Umbilical cord (tissue), 2 donors: ENCODE data around the gene ZSWIM8. TPM values are rescaled to one million over a fixed set of nuclear protein-coding genes. Genes with fewer than 3 reads are reported as not detected.
"Not testable (repeated sequence)": the region's sequence is repeated elsewhere in the genome, so short reads cannot be mapped to it uniquely, and the experiment has no call there.

ENCODE experiments used
- DNase-seq: peaks from one replicate; pipeline ENCODE4 v3.0.0-alpha.2; 2015; ENCODE audit warnings: low spot score
- total RNA-seq: library from RNA; depleted of rRNA; stranded (reverse); fragments of >200 nt; gene quantifications from one replicate; pipeline ENCODE4 v1.2.3, GENCODE V29; 2014; ENCODE audit warnings: low replicate concordance; ENCODE audit not compliant: insufficient read depth

ZSWIM8 gene
- total RNA-seq, 1 donor from 2014 or later = 51.0 TPM

DNA sequence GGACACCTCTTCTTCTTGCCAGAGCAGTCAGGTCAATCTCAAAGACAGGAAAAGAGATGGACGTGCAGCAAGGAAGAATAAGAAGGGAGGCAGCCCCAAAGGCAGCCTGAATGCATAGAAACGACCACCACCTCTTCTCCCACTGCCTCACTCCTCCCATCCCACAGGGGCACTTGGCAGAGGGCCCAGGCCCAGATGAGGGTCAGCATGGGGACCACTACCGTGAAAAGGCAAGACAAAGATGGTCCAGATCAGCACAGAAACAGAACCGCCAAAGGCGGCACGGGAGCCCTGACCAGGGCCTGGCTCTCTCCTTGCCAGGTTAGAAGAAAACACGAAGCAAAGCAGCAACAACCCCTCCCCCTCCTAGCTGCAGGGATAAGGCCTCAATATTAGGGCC, 27.9 kb downstream of the ZSWIM8 start:
- no peak for DNase-seq

DNA sequence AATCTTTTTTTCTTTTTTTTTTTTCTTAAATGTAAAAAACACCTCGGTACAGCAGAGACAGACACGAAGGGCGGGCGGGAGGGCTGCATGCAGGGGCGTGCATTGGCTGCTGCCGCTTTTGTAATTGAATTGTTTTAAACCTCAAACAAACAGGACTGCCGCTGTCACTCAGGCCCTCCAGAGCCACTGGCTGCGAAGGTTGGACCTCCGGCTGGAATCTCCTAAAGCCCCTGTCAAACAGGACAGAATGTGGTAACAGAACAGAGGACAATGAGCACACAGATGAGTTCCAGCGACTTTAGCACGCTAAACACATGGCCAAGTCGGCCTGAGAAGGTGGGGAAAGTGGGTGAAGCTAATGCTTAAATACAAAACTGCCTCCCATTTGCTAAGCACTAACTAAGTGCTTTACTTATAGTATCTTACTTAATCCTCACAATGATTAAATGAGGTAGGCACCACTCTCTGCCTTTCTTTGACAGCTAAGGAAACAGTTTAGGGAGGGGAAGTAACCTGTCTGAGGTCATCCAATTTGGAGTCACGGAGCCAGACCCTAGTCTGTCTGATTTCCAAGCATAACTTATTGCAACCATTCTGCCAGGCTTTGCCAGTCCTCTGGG, 29.0 kb downstream of the ZSWIM8 start:
- DNase-seq = no peak

DNA sequence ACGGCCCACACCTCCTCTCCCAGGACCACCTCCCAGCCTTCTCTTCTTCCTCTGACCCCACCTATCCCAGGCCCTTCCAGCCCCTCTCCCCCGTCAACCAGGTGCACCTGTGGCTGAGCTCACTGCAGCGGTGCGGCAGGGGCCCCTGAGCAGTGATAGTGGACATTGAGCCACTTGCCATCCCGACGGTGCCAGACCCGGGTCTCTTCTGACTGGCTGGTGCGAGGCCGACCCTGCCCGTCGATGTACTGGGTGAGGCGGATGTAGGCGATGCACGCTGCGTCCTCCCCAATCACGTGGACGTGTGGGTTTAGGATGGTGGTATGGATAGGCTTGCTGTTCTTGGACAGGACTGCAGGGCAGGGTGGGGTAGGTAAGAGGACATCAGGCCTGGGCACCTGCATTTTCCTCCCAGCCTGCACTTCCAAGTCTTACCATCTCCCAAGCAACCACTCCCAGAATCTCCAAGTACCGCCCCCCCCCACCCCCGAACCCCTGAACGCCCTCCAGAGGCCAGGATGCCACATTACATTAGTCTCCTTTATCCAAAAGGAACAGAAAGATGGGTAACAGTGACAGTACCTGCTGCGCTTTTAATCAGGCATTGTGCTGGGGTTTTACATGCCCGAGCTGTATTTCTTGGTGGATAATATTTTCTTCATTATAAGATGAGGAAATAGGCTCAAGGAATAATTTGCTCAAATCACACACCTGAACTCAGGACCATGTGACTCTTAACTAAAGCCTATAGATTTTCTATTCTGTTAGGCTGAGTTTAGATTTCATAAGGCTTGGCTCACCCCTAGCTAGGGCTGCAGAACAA, 29.7 kb downstream of the ZSWIM8 start:
- no peak for DNase-seq

DNA sequence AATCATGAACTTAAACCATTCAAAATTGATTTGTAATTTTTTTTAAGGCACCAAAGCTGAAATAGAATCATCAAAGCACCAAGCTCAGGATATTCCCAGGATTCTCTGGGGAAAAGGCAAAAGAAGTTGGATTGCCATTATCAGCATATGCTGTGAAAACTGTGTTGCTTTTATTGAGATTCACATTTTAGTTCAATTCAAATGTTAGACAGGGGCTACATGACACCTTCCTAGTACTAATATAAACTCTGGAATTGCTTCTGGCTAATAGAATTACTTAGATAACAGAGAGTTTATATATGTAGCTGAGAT, 30.3 kb downstream of the ZSWIM8 start:
- no peak for DNase-seq

DNA sequence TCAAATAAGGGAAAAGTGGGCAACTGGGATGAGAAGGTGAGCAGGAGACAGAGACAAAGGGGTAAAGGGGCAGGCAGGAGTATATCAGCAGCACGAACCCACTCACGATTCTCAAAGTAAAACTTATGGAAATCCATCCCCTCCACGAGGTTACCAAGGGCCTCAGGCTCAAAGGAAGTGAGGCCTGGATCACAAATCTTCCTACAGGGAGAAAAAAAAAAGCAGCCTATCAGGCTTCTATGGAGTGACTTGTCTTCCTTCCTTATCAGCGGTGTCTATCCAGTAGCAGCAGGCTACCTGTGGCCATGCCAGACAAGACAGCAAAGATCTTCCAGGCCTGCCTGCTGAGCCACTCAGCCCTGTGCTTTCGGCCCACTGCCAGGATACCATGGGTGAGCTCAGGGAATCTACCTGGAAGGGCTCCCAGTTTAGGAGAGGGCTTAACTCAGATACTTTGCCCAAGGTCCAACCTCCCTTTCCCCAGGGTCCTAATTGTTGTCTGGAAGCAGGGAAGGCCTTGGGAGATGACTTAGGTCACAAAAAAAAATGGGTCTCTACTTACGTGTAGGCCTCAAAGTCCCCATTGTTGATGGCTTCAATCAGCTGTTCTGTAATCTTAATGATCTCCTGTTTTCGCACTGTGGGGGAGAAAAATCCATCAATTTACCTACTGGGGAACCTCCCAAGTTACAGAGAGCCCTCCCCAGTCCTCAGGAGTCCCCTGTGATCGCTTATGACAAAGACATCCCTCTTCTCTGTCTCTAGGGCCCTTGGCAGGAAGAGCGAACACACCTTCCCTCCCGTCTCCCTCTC, 31.7 kb downstream of the ZSWIM8 start:
- DNase-seq = no peak

DNA sequence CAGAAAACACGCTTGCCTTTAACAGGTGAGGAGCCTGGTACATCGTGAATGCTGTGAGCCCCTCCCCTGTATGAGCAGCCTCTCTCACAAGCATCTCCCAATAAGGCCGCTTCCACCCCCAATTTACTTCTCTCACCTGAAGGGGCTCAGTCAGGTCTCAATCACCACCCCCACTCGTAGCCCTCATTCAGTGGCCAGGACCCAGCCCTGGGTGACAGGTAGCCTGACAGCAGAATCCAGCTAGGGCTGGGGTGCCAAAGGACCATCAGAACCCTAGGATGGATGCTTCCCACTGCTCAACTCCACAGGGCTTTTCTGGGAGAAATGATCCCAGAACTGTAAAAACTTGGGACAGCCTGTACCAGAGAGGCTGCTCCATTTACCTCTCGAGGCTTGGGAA, 32.4 kb downstream of the ZSWIM8 start:
- no peak for DNase-seq

DNA sequence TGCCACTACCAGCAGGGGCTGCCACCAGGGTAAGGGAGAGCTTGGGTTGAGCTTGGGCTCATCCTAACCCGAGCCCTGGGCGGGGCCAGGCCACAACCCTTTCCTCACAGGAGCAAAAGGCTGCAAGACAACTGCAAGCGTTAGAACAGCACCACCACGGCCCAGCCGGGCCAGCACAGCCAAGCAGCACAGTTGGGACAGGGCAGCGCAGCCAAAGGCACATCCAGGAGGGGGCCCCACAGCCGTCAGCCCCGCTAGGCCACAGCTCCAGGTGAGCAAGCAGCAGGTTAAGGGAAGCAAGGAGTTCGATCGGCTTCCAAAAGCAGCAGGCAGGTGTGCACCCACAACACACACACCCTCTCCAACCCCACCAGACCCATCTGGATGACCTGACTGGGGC, 33.0 kb downstream of the ZSWIM8 start:
- DNase-seq = no peak

DNA sequence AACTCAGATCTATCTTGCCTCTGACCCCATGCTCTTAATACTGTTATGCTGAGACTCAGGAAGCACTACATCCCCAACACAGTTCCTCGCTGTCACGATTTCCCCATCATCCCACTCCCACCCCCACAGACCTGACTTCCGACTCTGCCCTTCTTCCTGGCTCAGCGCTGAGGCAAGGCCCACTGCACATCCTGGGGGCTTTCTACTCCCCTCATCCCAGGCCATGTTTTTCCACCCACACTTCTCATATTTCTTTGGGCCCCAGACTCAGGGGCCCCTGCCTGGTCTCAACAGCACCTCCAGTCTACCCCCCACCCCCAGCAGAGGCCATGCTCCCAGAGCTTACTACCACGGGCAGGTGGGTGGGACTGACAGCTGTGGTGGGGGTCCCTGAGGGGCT, 33.7 kb downstream of the ZSWIM8 start:
- no peak for DNase-seq

DNA sequence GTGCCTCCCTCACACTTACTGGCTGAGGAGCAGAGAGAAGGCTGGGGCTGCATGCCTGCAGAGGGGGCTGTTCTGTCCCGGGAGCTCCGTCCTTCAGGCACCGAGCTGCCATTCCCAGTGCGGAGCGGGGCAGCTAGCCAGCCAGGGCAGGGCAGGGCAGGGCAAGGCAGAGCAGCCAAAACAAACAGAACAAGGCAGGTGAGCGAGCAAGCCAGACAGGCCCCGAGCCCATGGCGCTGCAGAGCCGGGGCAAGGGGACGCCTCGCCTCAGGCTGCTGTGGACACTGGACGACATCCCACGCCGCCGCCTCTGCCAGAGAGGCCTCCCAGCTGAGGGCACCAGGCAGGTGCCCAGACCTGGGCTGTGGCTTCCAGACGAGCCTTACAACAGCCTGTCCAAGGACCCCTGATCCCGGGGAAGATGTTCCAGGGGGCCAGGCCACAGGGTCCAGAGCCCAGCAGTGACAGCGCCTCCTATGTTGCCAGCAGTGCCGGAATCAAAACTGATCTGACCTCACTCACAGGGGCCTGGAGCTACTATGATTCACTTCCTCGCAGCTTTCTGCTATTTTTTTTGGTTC, 34.2 kb downstream of the ZSWIM8 start:
- no peak for DNase-seq

DNA sequence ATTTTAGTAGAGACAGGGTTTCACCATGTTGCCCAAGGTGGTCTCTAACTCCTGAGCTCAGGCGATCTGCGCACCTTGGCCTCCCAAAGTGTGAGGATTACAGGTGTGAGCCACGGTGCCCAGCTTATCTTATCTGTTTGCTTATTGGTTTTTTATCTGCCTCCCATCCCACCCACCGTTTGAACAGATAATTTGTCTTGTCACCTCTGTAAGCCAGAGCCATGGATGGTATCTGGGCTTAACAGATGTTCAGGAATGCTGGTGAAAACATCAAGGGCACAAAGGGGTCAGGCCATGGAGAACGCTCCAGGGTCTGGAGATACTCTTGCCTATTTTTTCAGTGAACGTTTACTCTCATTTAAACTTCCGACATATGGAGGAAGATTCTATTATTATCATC, 38.0 kb downstream of the ZSWIM8 start:
- DNase-seq = no peak

DNA sequence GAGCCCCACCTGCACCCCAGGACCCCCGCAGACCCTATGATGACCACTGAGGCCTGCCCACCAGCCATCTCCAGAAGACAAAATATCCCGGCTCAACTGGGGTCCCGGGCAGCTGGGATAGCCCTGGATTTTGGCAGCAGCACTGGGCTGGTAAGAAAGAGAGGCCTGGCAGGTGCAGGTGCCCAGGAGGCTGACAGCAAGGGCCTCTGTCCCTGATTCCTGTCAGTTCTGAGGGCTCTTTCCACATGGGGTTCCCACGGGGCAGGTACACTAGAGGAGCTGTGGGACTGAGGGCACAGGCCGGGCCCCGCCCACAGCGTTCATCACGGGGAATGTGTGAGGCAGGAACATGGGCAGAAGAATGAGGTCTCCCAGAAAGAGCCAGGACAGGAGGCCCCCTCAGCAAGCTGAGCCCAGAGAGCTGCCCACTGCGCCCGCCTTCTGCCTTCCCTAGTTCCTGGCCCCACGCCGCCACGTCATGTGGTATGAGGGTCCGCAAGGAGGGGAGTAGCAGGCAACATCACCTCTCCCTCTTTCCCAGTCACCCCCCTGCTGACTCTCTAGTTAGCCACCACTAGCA, 38.8 kb downstream of the ZSWIM8 start:
- no peak for DNase-seq

DNA sequence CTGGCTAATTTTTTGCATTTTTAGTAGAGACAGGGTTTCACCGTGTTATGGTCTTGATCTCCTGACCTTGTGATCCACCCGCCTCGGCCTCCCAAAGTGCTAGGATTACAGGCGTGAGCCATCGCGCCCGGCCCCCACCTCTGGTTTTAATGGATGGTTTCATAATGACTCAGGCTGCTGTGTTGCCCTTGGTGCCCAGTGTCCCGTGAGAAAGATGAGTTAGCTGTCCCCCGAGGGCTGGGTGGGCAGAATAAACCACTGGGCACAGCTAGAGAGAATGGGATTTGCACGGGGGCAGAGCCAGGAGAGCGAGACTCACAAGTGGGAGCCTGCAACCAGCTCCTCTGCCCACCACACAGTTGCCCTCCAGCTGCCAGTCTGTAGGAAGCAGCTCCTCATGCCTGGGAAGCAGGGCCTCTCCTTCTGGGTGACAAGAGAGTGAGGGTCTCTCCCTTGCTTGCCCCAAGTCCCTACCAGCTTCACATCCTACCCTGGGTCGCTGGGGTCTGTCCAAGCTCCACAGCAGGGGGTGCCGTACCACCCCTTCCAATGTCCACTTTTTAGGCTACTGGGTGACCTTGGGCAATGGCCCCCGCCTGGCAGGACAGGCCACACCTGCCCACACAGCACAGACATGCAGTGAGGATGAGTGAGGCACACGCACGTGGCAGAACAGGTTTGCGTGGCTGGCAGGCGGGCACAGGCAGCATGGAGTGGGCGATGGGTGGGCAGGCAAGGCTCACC, 42.1 kb downstream of the ZSWIM8 start:
- no peak for DNase-seq

DNA sequence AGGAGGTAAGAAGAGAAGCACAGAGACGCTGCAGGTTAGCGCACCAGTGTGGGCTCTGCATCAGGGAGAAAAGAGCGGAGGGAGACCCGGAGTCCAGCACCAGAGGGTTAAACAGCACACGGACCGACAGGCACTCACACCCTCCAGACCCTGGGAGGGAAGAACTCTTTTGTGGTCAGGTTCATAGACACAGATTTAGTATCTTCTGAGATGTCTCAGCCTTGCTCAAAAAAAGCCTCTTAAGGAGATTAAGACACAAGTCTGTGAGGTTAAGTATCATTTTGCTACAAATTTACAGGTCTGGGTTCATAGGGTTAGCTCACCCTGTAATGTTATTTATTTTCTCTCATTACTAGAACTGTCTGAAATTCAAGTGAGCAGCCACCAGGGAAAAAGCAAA, 42.8 kb downstream of the ZSWIM8 start:
- no peak for DNase-seq

DNA sequence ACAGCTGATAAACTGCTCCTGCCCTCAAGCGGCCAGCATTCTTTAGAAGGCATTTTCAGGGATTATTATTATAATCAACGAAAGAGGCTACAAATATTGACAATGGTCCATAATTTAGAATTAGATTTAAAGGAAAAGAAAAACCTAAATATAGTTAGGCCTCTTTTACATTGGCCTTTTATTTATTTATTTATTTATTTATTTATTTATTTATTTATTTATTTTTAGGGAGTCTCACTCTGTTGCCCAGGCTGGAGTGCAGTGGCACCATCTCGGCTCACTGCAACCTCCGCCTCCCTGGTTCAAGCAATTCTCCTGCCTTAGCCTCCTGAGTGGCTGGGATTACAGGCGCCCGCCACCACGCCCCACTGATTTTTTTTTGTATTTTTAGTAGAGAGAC, 43.7 kb downstream of the ZSWIM8 start:
- DNase-seq = not testable (repeated sequence)

DNA sequence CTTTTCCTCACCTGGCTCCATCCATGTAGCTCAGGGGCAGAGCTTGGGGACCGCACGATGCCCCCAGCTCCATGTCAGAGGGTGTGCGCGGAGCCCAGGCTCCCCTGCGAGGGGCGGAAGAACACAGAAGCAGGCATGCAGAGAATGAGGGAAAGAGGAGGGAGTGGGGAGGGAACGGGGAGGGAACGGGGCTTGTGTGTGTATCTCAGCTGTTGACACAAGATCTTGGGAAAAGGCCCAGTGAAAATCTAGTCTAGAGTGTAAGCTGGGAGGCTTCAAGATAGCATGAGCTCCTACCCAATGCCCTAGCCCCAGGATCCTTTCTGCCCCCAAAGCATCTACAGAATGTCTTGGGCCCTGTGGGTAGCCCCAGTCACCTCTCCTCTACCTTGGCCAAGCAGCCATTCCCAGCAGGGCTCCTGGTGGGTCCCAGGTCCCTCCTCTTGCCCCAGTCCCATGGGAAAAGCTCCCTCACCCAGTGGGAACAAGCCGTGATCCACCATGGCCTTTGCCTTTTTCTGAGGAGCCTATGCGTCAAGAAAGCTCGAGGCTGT, 51.1 kb downstream of the ZSWIM8 start:
- no peak for DNase-seq

DNA sequence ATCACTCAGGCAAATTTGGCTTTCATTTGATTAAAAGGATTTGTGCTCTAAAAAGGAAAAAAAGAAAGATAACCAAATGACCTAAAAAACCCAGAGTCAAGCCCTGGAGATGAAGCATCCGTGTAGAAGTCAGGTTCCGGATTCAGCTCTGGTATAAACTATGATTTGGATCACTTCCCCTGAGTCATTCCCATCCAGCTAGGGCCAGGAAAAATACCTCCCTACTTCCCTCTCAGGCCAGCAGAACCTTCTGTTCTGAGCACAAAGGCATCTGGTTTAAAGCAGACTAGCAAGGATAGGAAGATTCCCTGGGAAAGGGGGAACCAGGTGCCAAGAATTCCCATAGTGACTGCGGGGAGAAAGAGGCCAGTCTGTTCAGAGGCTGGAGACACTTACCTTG, 51.7 kb downstream of the ZSWIM8 start:
- no peak for DNase-seq

DNA sequence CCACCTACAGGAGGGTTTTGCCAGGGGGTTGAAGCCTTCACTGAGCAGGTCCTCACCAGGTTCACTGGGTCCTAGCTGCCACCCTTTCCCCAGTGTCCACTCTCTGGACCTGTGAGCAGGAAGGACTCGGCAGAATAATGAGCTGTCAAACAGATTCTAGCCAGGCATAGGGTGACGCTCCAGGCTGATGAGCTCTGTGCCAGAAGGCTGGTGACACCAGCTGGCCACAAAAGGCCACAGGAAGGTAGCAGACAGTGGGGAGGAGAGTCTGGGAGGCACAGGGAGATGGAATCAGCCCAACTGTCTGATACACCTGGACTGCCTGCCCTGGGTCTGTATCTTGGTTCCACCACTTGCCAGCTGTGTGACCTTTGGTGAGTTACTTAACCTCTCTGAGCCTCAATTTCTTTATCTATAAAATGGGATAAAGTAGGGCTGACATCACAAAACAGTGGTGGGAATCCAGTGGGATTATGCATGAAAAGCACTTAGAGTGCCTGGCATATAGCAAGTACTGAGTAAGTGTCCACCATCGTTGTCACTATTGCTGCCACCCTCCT, 52.7 kb downstream of the ZSWIM8 start:
- DNase-seq = no peak

DNA sequence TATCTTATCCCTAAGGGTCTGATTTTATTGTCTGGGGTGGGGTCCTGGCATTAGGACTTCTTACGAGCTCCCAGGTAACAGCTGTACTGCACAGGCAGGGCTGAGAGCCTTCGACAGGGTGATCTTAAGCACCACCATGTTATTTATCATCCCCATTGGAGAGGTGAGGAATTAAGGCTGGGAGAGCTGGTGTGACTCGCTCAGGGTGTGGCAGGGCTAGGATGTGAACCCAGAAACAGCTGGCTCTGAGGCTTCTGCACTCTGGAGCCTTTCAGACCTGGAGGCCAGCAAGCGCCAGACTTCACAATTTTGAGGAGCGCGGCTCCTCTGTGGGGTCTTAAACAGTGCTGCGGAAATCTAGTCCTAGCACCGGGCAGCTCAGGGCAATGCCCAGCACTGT, 53.4 kb downstream of the ZSWIM8 start:
- no peak for DNase-seq

DNA sequence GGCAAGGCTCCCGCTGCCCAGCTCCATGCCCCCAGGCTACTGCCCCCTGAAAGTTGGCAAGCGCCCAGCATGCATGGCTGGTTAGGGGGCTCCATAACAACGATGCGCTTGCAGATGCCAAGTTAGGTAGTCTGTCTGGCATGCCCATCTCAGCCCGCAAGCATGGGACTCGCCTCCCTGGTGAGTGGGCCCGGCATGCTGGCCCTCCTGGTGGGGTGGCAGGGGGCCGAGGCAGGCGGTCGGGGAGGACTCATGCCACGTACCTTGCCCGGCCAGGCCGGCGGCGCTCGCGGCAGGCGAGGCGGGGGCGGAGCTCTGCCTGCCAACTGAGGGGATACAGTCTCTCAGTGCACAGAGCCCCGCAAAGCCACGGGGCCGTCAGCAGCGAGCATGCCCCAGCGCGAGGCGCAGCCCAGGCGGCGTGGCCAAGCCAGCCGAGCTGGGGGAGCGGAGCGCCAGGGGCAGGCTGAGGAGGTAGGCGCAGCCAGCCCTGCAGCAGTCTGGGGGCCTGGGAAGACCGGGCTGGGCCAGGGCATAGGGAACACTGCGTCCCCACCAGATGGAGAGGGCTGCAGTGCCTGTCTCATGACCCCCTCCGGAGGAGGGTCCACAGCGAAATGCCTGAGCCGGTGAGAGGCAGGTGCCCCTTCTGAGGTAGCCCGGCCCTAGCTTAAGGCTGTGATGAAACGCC, 54.0 kb downstream of the ZSWIM8 start:
- DNase-seq = no peak

DNA sequence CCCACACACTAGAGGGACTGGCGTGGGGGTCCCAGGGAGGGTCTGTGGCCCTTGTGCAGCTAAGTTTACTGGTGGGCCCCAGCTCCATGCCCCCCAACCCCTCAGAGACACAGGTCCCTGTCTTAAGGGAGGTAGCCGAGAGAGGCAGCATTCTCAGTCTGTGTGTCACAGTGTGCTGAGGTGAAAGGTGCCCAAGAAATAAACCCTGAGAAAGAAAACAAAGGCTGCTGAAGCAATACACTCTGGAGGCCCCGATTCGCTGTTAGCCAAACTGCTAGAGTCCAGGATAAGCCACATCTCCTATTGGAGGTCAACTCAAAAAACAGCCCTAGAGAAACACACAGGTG, 54.6 kb downstream of the ZSWIM8 start:
- DNase-seq = no peak
